CMK (cell line): ENCODE results near the gene CCDC170.

ENCODE experiments used
- DNase-seq: peaks from one replicate; pipeline ENCODE4 v3.0.0-alpha.2; 2010; ENCODE audit warnings: low read depth

Gene CCDC170

GRCh38 chr6:151656392-151656791 is 162.6 kb downstream of the CCDC170 start:
- DNase-seq = no peak

- no peak for DNase-seq
Observed at GRCh38 chr6:151658091-151658490, 164.3 kb downstream of the CCDC170 start.

- no peak for DNase-seq
Observed at GRCh38 chr6:151659212-151659611, 165.4 kb downstream of the CCDC170 start.

- DNase-seq = no peak
Observed at GRCh38 chr6:151661509-151661908, 167.7 kb downstream of the CCDC170 start.

GRCh38 chr6:151661928-151662327 is 168.1 kb downstream of the CCDC170 start:
- DNase-seq = no peak

- DNase-seq = no peak
Observed at GRCh38 chr6:151663559-151663958, 169.7 kb downstream of the CCDC170 start.

GRCh38 chr6:151664390-151664789 is 170.6 kb downstream of the CCDC170 start:
- no peak for DNase-seq

- DNase-seq = no peak
Observed at GRCh38 chr6:151665329-151665728, 171.5 kb downstream of the CCDC170 start.

- no peak for DNase-seq
Observed at GRCh38 chr6:151666526-151666925, 172.7 kb downstream of the CCDC170 start.

- DNase-seq = no peak
Observed at GRCh38 chr6:151669208-151669560, 175.4 kb downstream of the CCDC170 start.

GRCh38 chr6:151670116-151670515 is 176.3 kb downstream of the CCDC170 start:
- DNase-seq = no peak
